Stimulated activated naive CD8-positive, alpha-beta T cell treated with anti-CD3 and anti-CD28 coated beads, Interleukin-15, amount 100 ng/mL, for 72 hours (primary cell): ENCODE measurements around the gene DDIAS.
"Not testable (repeated sequence)": the region's sequence is repeated elsewhere in the genome, so short reads cannot be mapped to it uniquely, and the experiment has no call there.

Source experiments
- ATAC-seq: fragments of 150-1000 bp; cut with Tn5 transposase; 2 replicates; pipeline ENCODE4 v1.10.0; 2021; ENCODE audit warnings: mild to moderate bottlenecking, moderate library complexity
- DNase-seq, 2 donors: peaks; one replicate each; pipeline ENCODE4 v3.0.0; 2021 to 2022
- H3K27ac Mint-ChIP-seq, 2 donors: one replicate each; pipeline ENCODE4 v1.8.0; 2022; ENCODE audit warnings: mild to moderate bottlenecking in 2 of 2, mixed read lengths in 2 of 2, moderate library complexity in 2 of 2
- H3K27me3 Mint-ChIP-seq: one replicate; pipeline ENCODE4 v1.8.0; 2022; ENCODE audit warnings: mixed read lengths
- H3K4me1 Mint-ChIP-seq: one replicate; pipeline ENCODE4 v1.8.0; 2022; ENCODE audit warnings: mild to moderate bottlenecking, mixed read lengths
- H3K4me3 Mint-ChIP-seq, 2 donors: one replicate each; pipeline ENCODE4 v1.8.0; 2022; ENCODE audit warnings: mild to moderate bottlenecking in 2 of 2, mixed read lengths in 2 of 2, moderate library complexity in 1 of 2
- H3K9me3 Mint-ChIP-seq, 2 donors: one replicate each; pipeline ENCODE4 v1.8.0; 2022; ENCODE audit warnings: mixed read lengths in 2 of 2

The DDIAS gene

GRCh38 chr11:82929121-82929520 is 27.6 kb downstream of the DDIAS start:
- Mint-ChIP-seq H3K9me3 (no peaks in the 10 kb centered on the region), H3K4me3 (no peak overlapping the region), H3K27me3 (no peaks in the 10 kb centered on the region), H3K27ac (no peak overlapping the region), H3K4me1 (peaks cover 26% of the 10 kb centered on the region)
- DNase-seq, result no peak
- no peak for ATAC-seq

GRCh38 chr11:82930229-82930628 is 28.7 kb downstream of the DDIAS start:
- no peak for DNase-seq
- Mint-ChIP-seq H3K4me3 (no peak overlapping the region), H3K4me1 (peaks cover 26% of the 10 kb centered on the region), H3K27me3 (no peaks in the 10 kb centered on the region), H3K27ac (no peak overlapping the region), H3K9me3 (no peaks in the 10 kb centered on the region)
- no peak for ATAC-seq

GRCh38 chr11:82930734-82931133 is 29.2 kb downstream of the DDIAS start:
- DNase-seq (no peak), ATAC-seq (no peak)
- Mint-ChIP-seq H3K4me1 (peaks cover 26% of the 10 kb centered on the region), H3K27me3 (no peaks in the 10 kb centered on the region), H3K27ac (no peak overlapping the region), H3K4me3 (no peak overlapping the region), H3K9me3 (no peaks in the 10 kb centered on the region)

GRCh38 chr11:82932564-82932963 is 31.0 kb downstream of the DDIAS start:
- no peaks in the 10 kb centered on the region for H3K9me3 Mint-ChIP-seq
- no peak for DNase-seq
- peaks cover 20% of the 10 kb centered on the region for H3K4me1 Mint-ChIP-seq
- no peaks in the 10 kb centered on the region for H3K27me3 Mint-ChIP-seq
- no peak overlapping the region for H3K27ac Mint-ChIP-seq
- no peak for ATAC-seq
- H3K4me3 Mint-ChIP-seq, result no peak overlapping the region

- Mint-ChIP-seq H3K27me3 (no peaks in the 10 kb centered on the region), H3K9me3 (peaks cover 12 to 28% of the 10 kb centered on the region in 2 donors), H3K4me3 (no peak overlapping the region), H3K4me1 (peaks cover 19% of the 10 kb centered on the region), H3K27ac (no peak overlapping the region)
- no peak for ATAC-seq
- no peak for DNase-seq
These were observed 34.7 kb downstream of the DDIAS start for GRCh38 chr11:82936261-82936660.

GRCh38 chr11:82937554-82937953 is 36.0 kb downstream of the DDIAS start:
- Mint-ChIP-seq H3K27ac (no peak overlapping the region), H3K4me1 (peaks cover 11% of the 10 kb centered on the region), H3K4me3 (no peak overlapping the region), H3K9me3 (peaks cover 22 to 41% of the 10 kb centered on the region in 2 donors), H3K27me3 (no peaks in the 10 kb centered on the region)
- DNase-seq (no peak), ATAC-seq (no peak)

GRCh38 chr11:82939456-82939855 is 37.9 kb downstream of the DDIAS start:
- Mint-ChIP-seq H3K27me3 (no peaks in the 10 kb centered on the region), H3K27ac (no peak overlapping the region), H3K4me3 (no peak overlapping the region), H3K4me1 (peaks cover 20% of the 10 kb centered on the region), H3K9me3 (peaks cover 23 to 60% of the 10 kb centered on the region in 2 donors)
- ATAC-seq (no peak), DNase-seq (no peak)

- peaks cover 40% of the 10 kb centered on the region for H3K4me1 Mint-ChIP-seq
- ATAC-seq (no peak), DNase-seq (no peak)
- no peak overlapping the region for H3K27ac Mint-ChIP-seq
- H3K9me3 Mint-ChIP-seq, result peaks cover 30 to 73% of the 10 kb centered on the region in 2 donors
- H3K27me3 Mint-ChIP-seq, result no peaks in the 10 kb centered on the region
- no peak overlapping the region for H3K4me3 Mint-ChIP-seq
These were observed 40.8 kb downstream of the DDIAS start for GRCh38 chr11:82942376-82942775.

GRCh38 chr11:82943430-82943829 is 41.9 kb downstream of the DDIAS start:
- H3K27ac Mint-ChIP-seq, ATAC-seq, DNase-seq, H3K4me3 Mint-ChIP-seq, H3K27me3 Mint-ChIP-seq: not testable (repeated sequence)
- peaks cover 40% of the 10 kb centered on the region for H3K4me1 Mint-ChIP-seq
- peaks cover 30 to 72% of the 10 kb centered on the region in 2 donors for H3K9me3 Mint-ChIP-seq

- no peaks in the 10 kb centered on the region for H3K27me3 Mint-ChIP-seq
These were observed 42.7 kb downstream of the DDIAS start for GRCh38 chr11:82944198-82944597.

GRCh38 chr11:82945041-82945440 is 43.5 kb downstream of the DDIAS start:
- H3K4me1 Mint-ChIP-seq, result peaks cover 38% of the 10 kb centered on the region
- H3K9me3 Mint-ChIP-seq, result peaks cover 29 to 63% of the 10 kb centered on the region in 2 donors
- not testable (repeated sequence) for DNase-seq, ATAC-seq, H3K4me3 Mint-ChIP-seq, H3K27me3 Mint-ChIP-seq
- H3K27ac Mint-ChIP-seq, result peak overlapping the region; percentile 8 to 29

More at GRCh38 chr11:82944198-82944597, 42.7 kb downstream of the DDIAS start:
- Mint-ChIP-seq H3K4me1 (peaks cover 40% of the 10 kb centered on the region), H3K4me3 (no peak overlapping the region), H3K27ac (no peak overlapping the region), H3K9me3 (peaks cover 30 to 65% of the 10 kb centered on the region in 2 donors)
- ATAC-seq (no peak), DNase-seq (no peak)

GRCh38 chr11:82945682-82946081 is 44.1 kb downstream of the DDIAS start:
- Mint-ChIP-seq H3K27ac (no peak overlapping the region), H3K4me3 (no peak overlapping the region), H3K27me3 (no peaks in the 10 kb centered on the region), H3K9me3 (peaks cover 24 to 59% of the 10 kb centered on the region in 2 donors), H3K4me1 (peaks cover 32% of the 10 kb centered on the region)
- DNase-seq (no peak), ATAC-seq (no peak)

- Mint-ChIP-seq H3K4me1 (peaks cover 22% of the 10 kb centered on the region), H3K27me3 (no peaks in the 10 kb centered on the region)
- no peak for DNase-seq
These were observed 47.8 kb downstream of the DDIAS start for GRCh38 chr11:82949352-82949751.

GRCh38 chr11:82950502-82950901 is 49.0 kb downstream of the DDIAS start:
- H3K4me3 Mint-ChIP-seq, H3K27me3 Mint-ChIP-seq, ATAC-seq, DNase-seq, H3K27ac Mint-ChIP-seq: not testable (repeated sequence)
- H3K9me3 Mint-ChIP-seq, result peaks cover 34 to 53% of the 10 kb centered on the region in 2 donors
- peaks cover 19% of the 10 kb centered on the region for H3K4me1 Mint-ChIP-seq

More at GRCh38 chr11:82949352-82949751, 47.8 kb downstream of the DDIAS start:
- Mint-ChIP-seq H3K9me3 (peaks cover 32 to 54% of the 10 kb centered on the region in 2 donors), H3K4me3 (no peak overlapping the region), H3K27ac (no peak overlapping the region)
- ATAC-seq, result no peak

GRCh38 chr11:82955736-82956453 is 54.4 kb downstream of the DDIAS start:
- peak; percentile 64 to 76 for DNase-seq
- Mint-ChIP-seq H3K9me3 (peaks cover 46 to 55% of the 10 kb centered on the region in 2 donors), H3K4me3 (peak overlapping the region; percentile 50 to 60), H3K4me1 (peaks cover 53% of the 10 kb centered on the region), H3K27ac (peak overlapping the region; percentile 75 to 77)
- not testable (repeated sequence) for H3K27me3 Mint-ChIP-seq
- ATAC-seq, result peak; percentile 58

GRCh38 chr11:82959987-82960778 is 58.6 kb downstream of the DDIAS start:
- H3K4me1 Mint-ChIP-seq, result peaks cover 83% of the 10 kb centered on the region
- peak overlapping the region; percentile 66 to 79 for H3K4me3 Mint-ChIP-seq
- H3K27ac Mint-ChIP-seq, result peak overlapping the region; percentile 88
- H3K9me3 Mint-ChIP-seq, result peaks cover 17 to 22% of the 10 kb centered on the region in 2 donors
- H3K27me3 Mint-ChIP-seq, result no peaks in the 10 kb centered on the region
- peak; percentile 89 for ATAC-seq
- peak in 1 of 2 donors; percentile 32 for DNase-seq
